ENCODE data around the gene ZNF827. TPM values are rescaled to one million over a fixed set of nuclear protein-coding genes. Genes with fewer than 3 reads are reported as not detected.

The ZNF827 gene
- total and polyA plus RNA-seq, 2 of the 8 experiments (the other 6 are each of a cell fraction or from before 2014, with no cell fraction given), result 25.3 to 26.2 TPM

DNA sequence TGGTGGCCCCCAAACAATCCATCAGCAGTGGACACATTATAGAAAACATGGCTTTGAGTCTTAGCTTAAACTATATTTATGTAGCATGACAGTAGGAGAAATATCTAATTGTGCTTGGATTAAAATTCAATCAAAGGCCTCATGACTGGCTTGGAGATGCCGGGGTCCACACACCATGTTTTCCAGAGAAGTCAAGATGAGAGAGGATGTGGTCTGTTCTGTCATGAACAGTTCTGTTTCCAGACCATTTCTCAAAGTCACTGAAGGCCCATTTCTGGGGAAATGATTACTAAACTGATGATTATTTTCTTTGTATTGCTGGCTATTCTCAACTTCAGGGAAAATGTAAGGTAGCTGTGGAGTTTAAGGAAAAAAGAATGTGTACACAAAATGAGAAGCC, 182.4 kb downstream of the ZNF827 start:
- Histone ChIP-seq H3K23me2 (ENCODE audit: low read depth, low read length) (no peaks in the 10 kb centered on the region), H2BK12ac (ENCODE audit: low read depth, low read length) (no peak overlapping the region), H2BK15ac (ENCODE audit: low read length) (no peak overlapping the region), H2BK5ac (ENCODE audit: low read depth, low read length) (no peak overlapping the region), H3K27me3 (replicated peaks in 1 of 4; ENCODE audit: control insufficient read depth in 3 of 4, extremely low read depth in 1 of 4, insufficient read depth in 3 of 4, low read length in 3 of 4) (no peaks in the 10 kb centered on the region), H3K4me1 (replicated peaks in 1 of 4; ENCODE audit: control insufficient read depth in 3 of 4, insufficient read depth in 4 of 4, low read length in 3 of 4) (no peaks in the 10 kb centered on the region), H3K4me3 (ENCODE audit: extremely low read depth in 1 of 4, insufficient read depth in 2 of 4, low read depth in 3 of 4, low read length in 4 of 4) (no peak overlapping the region), H3K9me3 (ENCODE audit: insufficient read depth in 2 of 2, low read depth in 1 of 2, low read length in 1 of 2) (no peaks in the 10 kb centered on the region), H3K9ac (replicated peaks in 1 of 4; ENCODE audit: extremely low read depth in 1 of 4, low read depth in 3 of 4, low read length in 3 of 4) (no peak overlapping the region), H3K4ac (replicated peaks; ENCODE audit: insufficient read length, low read depth, low read length) (no peak overlapping the region), H4K20me1 (replicated peaks in 1 of 2; ENCODE audit: control insufficient read depth in 1 of 2, insufficient read depth in 2 of 2, low read length in 2 of 2) (no peaks in the 10 kb centered on the region), H2AFZ (ENCODE audit: low read length) (no peak overlapping the region), H3K4me2 (ENCODE audit: insufficient read depth in 1 of 2, low read depth in 2 of 2, low read length in 2 of 2) (no peak overlapping the region), H2AK5ac (ENCODE audit: low read depth, low read length) (no peak overlapping the region), H3K79me1 (ENCODE audit: low read depth, low read length) (no peaks in the 10 kb centered on the region), H4K5ac (ENCODE audit: insufficient read length, low read depth, low read length) (no peak overlapping the region), H3K79me2 (ENCODE audit: control insufficient read depth in 1 of 2, insufficient read depth in 2 of 2, low read length in 2 of 2) (no peaks in the 10 kb centered on the region), H3K27ac (ENCODE audit: low read depth, low read length) (no peak overlapping the region), H3K36me3 (ENCODE audit: control insufficient read depth in 2 of 4, insufficient read depth in 4 of 4, low read length in 3 of 4) (peaks cover 2 to 16% (median 10%) of the 10 kb centered on the region in 4 experiments), H3K18ac (ENCODE audit: extremely low read depth, low read length) (no peak overlapping the region), H2BK120ac (replicated peaks; ENCODE audit: low read depth, low read length) (no peak overlapping the region), H4K8ac (ENCODE audit: extremely low read depth, insufficient read depth, low read length) (no peak overlapping the region), H2BK20ac (ENCODE audit: low read length) (no peak overlapping the region), H3K56ac (replicated peaks; ENCODE audit: insufficient read length, low read depth, low read length) (no peak overlapping the region), H3K14ac (ENCODE audit: insufficient read length) (no peak overlapping the region), H4K91ac (replicated peaks; ENCODE audit: insufficient read length, low read length) (no peak overlapping the region), H3K23ac (ENCODE audit: insufficient read length) (no peak overlapping the region)
- FAIRE-seq (no peak), DNase-seq (ENCODE audit: low read depth in 1 of 2, low spot score in 2 of 2) (no peak)
- TF ChIP-seq CBX5 (IDR thresholded peaks at IDR 0.05; ENCODE audit: low read depth, low read length) (no peak), TEAD4 (IDR thresholded peaks at IDR 0.05; ENCODE audit: low read depth, low read length) (no peak), BRCA1 (IDR thresholded peaks at IDR 0.05; ENCODE audit: low read depth, low read length) (no peak), RNF2 (IDR thresholded peaks at IDR 0.05; ENCODE audit: borderline replicate concordance, low read depth, low read length, missing control alignments, poor library complexity, severe bottlenecking) (no peak), YY1 (IDR thresholded peaks at IDR 0.05; ENCODE audit: low read depth, low read length) (no peak), CREB1 (IDR thresholded peaks at IDR 0.05) (no peak), GTF2F1 (IDR thresholded peaks at IDR 0.05; ENCODE audit: borderline replicate concordance, low read depth, low read length) (no peak)
- TF ChIP-seq, protein P1, sequence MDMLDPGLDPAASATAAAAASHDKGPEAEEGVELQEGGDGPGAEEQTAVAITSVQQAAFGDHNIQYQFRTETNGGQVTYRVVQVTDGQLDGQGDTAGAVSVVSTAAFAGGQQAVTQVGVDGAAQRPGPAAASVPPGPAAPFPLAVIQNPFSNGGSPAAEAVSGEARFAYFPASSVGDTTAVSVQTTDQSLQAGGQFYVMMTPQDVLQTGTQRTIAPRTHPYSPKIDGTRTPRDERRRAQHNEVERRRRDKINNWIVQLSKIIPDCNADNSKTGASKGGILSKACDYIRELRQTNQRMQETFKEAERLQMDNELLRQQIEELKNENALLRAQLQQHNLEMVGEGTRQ (IDR thresholded peaks at IDR 0.05; ENCODE audit: low read length), result no peak
- WGBS, 2 experiments (ENCODE audit: extremely low coverage in 1 of 2, insufficient coverage in 1 of 2, insufficient read length in 1 of 2, insufficient replicate concordance in 2 of 2, low coverage in 1 of 2, low lambda C conversion rate in 2 of 2, missing lambda C conversion rate in 1 of 2), result 100% methylated on average over 1 of the region's 1 CpG; no CpG with 5 or more reads in 1 of the 2 experiments
- ChIA-PET POLR2A (ENCODE audit: partially characterized antibody) (interaction anchor here (0.7 to 1.1 kb wide), 2 partner anchors 10 to 22 kb away, joined by 3 to 4 read pairs; no protein-coding TSS in a partner anchor), CTCF (ENCODE audit: partially characterized antibody) (interaction anchor here (0.5 to 1.0 kb wide), 4 partner anchors 9 to 23 kb away, joined by 3 to 7 read pairs (median 3); no protein-coding TSS in a partner anchor)

Data from H1 (cell line).